Cardiac muscle cell (in vitro differentiated cells and primary cell): ENCODE results near the gene NCAPD3. TPM values are rescaled to one million over a fixed set of nuclear protein-coding genes. Genes with fewer than 3 reads are reported as not detected.

Experiments
- DNase-seq, 2 donors: peaks; one replicate each; pipeline versions ENCODE4 v3.0.0 to v3.0.0-alpha.2; 2010 to 2017; ENCODE audit warnings: low read depth in 1 of 2, low spot score in 1 of 2
- H3K27ac ChIP-seq: fragments of 200-600 bp; sonication (generic); 2 replicates; pipeline ENCODE4 v1.5.1; 2016
- H3K27me3 ChIP-seq: fragments of 200-600 bp; sonication (generic); 2 replicates; pipeline ENCODE4 v1.6.0; 2016; ENCODE audit warnings: control low read depth
- H3K36me3 ChIP-seq: fragments of 200-600 bp; sonication (generic); 2 replicates; pipeline ENCODE4 v1.5.1; 2016; ENCODE audit warnings: control low read depth
- H3K4me1 ChIP-seq: fragments of 200-600 bp; sonication (generic); 2 replicates; pipeline ENCODE4 v1.8.1; 2017; ENCODE audit warnings: low read depth, mild to moderate bottlenecking, mixed run types
- H3K4me3 ChIP-seq: fragments of 200-600 bp; sonication (generic); 2 replicates; pipeline ENCODE4 v1.5.1; 2016; ENCODE audit warnings: mild to moderate bottlenecking
- H3K9me3 ChIP-seq: fragments of 200-600 bp; sonication (generic); 2 replicates; pipeline ENCODE4 v1.5.1; 2017; ENCODE audit warnings: low read depth, mild to moderate bottlenecking, control low read depth
- polyA plus RNA-seq: library from polyadenylated mRNA; unstranded; fragments of >200 nt; fragmentation: Nextera tagmentation; extraction: Ambion mirVana; gene quantifications from 2 replicates; pipeline ENCODE4 v1.2.1, GENCODE V29; 2016
- total RNA-seq: library from RNA; depleted of rRNA; stranded (reverse); fragments of >200 nt; gene quantifications from 2 replicates; pipeline ENCODE4 v1.2.3, GENCODE V29; 2016
- TF ChIP-seq, protein P1 (sequence below): IDR thresholded peaks from 2 replicates; pipeline ENCODE4 v1.5.1; 2012; ENCODE audit warnings: low read depth, mild to moderate bottlenecking, low read length

The NCAPD3 gene
- total and polyA plus RNA-seq, 2 experiments from 2014 or later = 17.1 to 20.8 TPM

DNA sequence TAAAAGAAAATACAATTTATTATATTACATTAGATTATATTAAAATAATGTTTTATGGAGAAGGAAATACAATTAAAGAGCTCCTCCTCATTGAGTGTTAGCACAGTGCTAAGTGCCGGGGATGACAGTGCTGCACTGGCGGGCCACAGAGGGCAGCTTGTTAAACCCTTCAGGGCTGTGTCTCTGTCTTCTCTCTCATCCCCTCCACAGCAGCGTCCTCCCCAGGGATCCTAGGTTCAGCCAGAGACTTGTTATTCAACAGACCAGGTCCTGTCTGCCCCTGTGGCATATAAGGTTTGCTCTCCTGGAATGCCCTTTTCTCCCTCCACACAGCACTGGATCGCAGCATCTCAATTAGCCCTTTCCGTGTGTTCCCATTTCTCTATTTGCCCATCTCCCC is 15.2 kb upstream of the NCAPD3 start:
- Histone ChIP-seq H3K27me3 (no peaks in the 10 kb centered on the region), H3K36me3 (peaks cover 8% of the 10 kb centered on the region), H3K9me3 (no peaks in the 10 kb centered on the region), H3K4me1 (no peaks in the 10 kb centered on the region), H3K27ac (no peak overlapping the region), H3K4me3 (no peak overlapping the region)
- no peak for DNase-seq
- TF ChIP-seq, protein P1, sequence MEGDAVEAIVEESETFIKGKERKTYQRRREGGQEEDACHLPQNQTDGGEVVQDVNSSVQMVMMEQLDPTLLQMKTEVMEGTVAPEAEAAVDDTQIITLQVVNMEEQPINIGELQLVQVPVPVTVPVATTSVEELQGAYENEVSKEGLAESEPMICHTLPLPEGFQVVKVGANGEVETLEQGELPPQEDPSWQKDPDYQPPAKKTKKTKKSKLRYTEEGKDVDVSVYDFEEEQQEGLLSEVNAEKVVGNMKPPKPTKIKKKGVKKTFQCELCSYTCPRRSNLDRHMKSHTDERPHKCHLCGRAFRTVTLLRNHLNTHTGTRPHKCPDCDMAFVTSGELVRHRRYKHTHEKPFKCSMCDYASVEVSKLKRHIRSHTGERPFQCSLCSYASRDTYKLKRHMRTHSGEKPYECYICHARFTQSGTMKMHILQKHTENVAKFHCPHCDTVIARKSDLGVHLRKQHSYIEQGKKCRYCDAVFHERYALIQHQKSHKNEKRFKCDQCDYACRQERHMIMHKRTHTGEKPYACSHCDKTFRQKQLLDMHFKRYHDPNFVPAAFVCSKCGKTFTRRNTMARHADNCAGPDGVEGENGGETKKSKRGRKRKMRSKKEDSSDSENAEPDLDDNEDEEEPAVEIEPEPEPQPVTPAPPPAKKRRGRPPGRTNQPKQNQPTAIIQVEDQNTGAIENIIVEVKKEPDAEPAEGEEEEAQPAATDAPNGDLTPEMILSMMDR = no peak

DNA sequence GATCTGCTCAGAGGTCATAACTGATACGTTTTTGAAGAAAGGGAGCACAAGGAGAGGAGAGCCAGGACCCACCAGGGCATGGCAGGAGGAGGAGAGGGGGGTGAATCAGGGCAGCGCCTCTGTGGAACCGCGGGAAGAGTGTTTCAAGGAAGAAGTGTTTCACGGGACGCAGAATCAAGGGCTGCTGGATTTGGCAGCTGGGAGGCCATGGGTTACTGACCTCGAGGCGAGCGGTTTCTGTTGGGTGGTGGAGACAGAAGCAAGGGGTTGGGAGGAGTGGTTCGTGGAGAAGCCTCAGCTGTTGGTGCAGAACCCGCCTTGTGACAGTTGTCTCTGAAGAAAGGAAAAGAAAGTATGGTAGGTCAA is 13.8 kb upstream of the NCAPD3 start:
- Histone ChIP-seq H3K27ac (no peak overlapping the region), H3K36me3 (no peaks in the 10 kb centered on the region), H3K9me3 (no peaks in the 10 kb centered on the region), H3K4me1 (no peaks in the 10 kb centered on the region), H3K4me3 (no peak overlapping the region), H3K27me3 (no peaks in the 10 kb centered on the region)
- TF ChIP-seq, protein P1 = no peak
- DNase-seq = no peak

DNA sequence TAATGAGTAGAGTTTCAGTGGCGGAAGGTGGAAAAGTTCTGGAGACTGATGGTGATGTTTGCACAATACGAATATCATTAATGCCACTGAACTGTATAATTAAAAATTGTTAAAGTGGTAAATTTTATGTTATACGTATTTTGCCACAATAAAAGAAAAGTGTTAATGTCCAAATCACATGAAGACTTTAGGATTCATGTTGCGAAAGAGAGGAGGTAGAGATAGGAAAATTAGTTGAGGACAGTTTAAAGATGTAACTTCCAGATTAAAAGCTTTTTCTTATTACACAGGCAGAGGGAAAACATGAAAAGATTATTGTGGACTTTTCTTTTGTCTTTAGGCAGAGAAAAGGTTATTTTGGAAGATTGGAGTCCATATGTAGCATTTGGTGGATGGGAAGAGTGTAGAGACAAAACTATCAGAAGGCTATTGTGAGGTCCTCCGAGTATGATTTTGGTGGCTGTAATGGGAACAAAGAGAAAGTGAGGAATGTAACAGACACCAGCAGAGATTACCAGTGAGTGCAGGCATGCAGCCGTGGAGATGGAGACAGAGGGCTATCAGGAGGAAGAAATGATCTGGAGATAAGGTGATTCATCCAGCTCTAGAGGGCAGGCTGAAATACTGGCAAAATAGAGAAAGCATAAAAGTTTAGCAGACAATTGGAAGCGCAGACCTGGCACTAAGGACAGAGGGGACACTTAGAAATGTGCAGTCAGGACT is 13.2 kb upstream of the NCAPD3 start:
- TF ChIP-seq, protein P1 = no peak
- H3K9me3 ChIP-seq = no peaks in the 10 kb centered on the region
- no peaks in the 10 kb centered on the region for H3K4me1 ChIP-seq
- no peak overlapping the region for H3K27ac ChIP-seq
- DNase-seq = no peak
- H3K4me3 ChIP-seq = no peak overlapping the region
- no peaks in the 10 kb centered on the region for H3K27me3 ChIP-seq
- no peaks in the 10 kb centered on the region for H3K36me3 ChIP-seq

DNA sequence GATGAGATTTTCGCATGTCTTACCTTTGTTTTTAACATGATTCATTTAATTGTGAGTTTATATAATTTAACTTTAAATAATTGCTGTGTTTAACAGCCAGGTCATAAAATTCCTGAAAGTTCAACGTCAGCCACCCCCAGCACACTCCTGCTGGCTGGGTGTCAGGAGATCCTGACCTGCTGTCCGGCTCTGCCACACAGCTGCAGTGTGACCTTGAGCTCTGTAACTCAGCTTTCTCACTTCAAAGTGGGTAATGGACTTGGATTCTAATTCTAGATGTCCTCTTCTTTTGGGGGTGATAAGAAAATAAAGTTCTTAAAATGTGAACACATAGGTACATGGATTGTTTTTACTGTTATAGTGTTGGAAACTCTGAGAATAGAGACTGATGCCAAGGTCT is 11.6 kb upstream of the NCAPD3 start:
- H3K4me3 ChIP-seq = no peak overlapping the region
- H3K36me3 ChIP-seq = no peaks in the 10 kb centered on the region
- no peak overlapping the region for H3K27ac ChIP-seq
- H3K4me1 ChIP-seq = no peaks in the 10 kb centered on the region
- H3K27me3 ChIP-seq = no peaks in the 10 kb centered on the region
- H3K9me3 ChIP-seq = no peaks in the 10 kb centered on the region
- TF ChIP-seq, protein P1 = no peak
- DNase-seq = no peak

DNA sequence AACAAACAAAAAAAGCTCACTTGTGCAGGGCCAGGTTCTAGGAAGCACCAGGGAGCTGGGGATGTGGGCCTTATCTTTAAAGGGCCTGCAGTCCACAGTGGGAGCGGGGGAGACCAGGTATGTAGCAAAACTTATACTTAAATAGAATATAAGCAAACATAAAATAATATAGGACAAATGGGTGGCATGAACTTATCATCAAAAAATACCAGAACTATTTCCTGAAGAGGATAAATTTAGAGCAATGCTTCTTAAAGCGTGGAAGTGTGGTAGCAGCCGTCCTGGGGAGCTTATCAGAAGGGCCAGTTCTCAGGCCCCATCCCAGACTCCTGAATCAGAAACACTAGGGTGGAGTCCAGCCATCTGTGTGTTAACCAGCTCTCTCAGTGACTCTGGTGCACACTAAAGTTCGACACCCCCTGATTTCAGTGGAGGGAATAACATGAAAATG is 10.0 kb upstream of the NCAPD3 start:
- TF ChIP-seq, protein P1 = no peak
- no peak for DNase-seq
- no peaks in the 10 kb centered on the region for H3K4me1 ChIP-seq
- no peaks in the 10 kb centered on the region for H3K27me3 ChIP-seq
- H3K36me3 ChIP-seq = no peaks in the 10 kb centered on the region
- no peaks in the 10 kb centered on the region for H3K9me3 ChIP-seq
- no peak overlapping the region for H3K4me3 ChIP-seq
- H3K27ac ChIP-seq = no peak overlapping the region
